IPS-NIHi7 (cell line): ENCODE measurements around the gene SELENOV.
"Not testable (repeated sequence)": the region's sequence is repeated elsewhere in the genome, so short reads cannot be mapped to it uniquely, and the experiment has no call there.

Experiments used
- DNase-seq: peaks from one replicate; pipeline ENCODE4 v3.0.0; 2012; ENCODE audit warnings: mixed read lengths; ENCODE audit errors: extremely low spot score

SELENOV gene

DNA sequence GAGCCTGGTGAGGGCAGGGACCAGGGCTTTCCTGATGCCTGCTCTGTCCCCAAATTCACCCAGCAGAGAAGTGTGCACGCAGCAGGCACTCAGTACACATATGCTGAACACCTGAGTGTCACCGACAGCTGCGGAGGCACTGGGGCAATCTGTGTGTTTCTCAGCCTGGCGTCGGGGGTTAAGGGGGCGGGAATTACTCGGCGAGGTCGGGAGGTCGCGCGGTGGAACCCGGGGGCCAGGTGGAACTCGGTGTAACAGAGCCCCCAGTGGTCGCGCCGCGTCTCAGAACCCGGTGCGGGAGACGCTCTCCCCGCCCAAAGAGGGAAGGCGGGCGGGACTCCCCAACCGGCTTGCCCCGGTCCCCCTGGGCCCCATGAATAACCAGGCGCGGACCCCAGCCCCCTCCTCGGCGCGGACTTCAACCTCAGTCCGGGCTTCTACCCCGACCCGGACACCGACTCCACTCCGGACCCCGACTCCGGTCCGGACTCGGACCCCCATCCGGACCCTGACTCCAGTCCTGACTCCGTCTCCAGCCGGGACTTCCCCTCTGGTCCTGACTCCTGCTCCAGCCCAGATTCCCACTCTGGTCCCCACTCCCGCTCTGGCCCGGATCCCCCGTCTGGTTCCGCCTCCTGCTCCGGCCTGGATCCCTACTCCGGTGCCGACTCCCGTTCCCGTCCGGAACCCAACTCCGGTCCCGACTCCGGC lies at the start of gene SELENOV:
SELENOV (plus strand) TSS at position 300 of the 711 bp plus-strand sequence; CDS start at position 374, 74 bp downstream.
- DNase-seq = peak; percentile 65

DNA sequence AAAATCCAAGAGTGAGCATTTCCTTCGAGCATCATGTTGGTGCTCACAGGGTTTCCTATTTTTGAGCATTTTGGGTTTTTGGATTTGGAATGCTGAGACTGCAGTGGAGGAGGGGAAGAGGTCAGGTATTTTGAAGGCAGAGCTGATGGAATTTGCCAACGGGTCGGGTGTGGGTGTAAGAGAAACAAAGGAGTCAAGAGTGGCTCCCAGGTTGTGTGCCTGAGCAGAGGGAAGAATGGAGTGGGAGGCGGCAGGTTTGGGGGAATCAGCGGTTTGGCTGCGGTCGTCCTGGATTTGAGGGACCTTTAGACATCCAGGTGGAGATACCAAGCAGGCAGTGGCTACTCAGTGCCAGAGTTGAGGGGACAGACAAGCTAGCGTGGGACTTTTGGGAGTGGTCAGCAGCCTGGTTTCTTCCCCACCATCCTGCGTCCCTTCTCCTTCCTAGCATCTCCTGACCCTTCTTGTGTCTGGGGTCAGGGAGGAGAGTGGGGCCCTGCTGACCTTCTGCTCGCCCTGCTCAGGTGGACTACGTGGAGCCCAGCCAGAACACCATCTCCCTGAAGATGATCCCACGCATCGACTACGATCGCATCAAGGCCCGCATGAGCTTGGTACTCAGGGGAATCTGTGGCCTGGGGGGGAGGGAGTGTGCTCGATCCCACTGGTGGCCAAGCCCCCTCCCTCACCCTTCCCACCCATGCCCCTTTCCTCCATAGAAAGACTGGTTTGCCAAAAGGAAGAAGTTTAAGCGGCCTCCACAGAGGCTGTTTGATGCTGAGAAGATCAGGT lies 48.8 kb upstream of the SELENOV start:
- no peak for DNase-seq

DNA sequence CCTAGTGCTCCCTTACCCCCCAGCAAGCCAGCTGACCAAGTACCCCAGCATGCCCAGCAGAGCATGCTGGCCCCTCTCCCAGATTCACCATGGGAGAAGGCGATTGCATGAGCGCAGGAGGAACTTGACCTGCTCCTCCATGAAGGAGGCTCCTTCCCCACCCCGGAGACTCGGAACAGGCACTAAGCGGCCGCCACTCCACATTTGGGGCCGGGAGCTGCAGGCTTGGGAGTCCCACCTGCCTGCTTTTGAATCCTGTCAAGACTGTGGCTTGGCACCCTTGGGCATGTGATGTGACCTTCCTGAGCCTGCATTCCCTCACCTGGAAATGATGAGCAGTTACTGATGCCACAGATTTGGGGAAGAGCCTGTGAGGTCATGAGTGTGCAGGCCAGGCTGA lies 47.0 kb upstream of the SELENOV start:
- DNase-seq = no peak

DNA sequence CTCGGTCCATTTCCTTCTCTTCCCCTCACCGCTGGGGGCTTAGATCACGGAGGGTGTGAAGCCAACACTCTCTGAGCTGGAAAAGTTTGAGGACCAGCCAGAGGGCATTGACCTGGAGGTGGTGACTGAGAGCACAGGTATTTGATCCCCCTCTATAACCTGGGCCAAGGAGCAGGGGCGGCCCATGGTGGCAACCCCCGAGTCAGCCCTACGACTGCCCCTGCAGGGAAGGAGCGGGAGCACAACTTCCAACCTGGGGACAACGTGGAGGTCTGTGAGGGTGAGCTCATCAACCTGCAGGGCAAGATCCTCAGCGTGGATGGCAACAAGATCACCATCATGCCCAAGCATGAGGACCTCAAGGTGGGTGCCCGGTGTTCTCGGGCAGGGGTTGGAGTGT lies 45.9 kb upstream of the SELENOV start:
- no peak for DNase-seq

DNA sequence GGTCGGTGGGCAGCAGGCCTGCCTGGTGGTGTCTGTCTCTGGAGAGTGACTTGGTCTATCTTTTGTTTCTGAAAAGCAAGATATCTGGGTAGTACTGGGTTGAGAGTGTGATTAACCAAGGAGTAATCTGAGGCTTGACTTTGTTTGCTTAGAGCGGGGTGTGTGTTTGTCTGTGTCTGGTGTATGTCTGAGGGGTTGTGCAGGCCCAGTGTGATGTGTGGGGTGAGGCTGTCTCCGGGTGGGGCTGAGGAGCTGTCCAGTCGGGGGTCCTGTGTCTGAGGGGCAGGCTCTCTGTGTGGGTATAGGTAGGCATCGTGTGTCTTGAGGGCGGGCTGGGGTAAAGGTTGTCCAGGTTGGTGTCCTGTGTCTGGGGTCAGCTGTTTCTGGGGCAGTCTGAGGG lies 45.4 kb upstream of the SELENOV start:
- no peak for DNase-seq

DNA sequence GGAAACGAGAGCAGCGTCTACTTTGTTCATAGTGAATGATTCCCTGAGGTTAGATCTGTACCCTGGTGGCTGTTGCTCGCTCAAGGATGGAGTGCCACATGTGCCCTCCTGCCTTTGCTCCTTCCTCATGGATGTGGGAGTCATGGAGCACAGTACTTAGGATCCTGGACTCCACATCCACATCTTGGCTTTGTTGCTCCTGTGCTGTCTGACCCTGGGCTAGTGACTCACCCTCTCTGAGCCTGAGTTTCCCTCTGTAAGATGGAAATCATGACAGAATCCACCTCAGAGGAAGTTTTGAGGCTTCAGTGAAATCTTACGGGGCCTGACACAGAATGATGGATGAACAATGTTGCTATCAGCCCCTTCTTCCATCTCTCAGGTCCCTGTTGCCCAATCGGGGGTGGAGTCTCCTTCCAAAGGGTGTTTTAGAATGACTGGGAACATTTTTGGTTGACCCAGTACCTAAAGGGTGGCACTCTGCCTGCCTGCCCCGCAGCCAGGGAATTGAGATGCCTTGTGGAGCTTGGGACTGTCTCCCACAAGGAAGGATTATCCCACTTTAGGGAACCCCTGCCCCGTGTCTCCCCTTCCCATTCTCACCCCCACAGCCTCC lies 44.1 kb upstream of the SELENOV start:
- no peak for DNase-seq

DNA sequence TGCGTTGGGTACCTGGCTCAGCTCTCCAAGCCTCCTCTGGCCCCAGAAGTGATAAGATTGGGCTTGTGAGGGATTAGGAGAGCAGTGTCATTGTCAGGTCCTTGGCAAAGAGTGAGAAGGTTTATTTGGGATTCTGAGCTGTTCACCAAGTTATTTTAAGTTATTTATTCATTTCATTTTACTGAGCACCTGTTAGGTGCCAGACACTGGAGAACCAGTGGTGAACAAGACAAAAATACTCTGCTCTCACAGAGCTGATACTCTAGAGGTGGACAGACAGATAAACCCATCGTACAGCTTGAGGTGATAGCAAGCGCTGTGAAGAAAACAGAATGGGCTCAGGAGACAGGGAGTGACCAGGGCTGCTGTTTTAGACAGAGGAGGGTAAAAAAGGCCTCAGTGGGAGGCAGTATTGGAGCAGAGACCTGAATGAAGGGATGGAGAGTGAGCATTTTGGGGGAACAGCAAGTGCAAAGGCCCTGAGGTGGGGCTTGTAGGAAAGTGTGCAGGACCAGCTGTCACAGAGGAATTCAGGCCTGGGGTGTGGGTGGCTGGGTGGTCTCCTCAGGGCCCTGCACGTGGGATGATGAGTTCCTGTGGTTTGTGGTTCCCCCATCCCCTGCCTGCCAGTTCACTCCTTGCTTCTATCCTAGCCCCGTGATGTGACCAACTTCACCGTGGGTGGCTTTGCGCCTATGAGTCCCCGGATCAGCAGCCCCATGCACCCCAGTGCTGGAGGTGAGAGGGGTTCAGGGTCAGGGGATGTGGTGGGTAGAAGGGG lies 43.0 kb upstream of the SELENOV start:
- no peak for DNase-seq

DNA sequence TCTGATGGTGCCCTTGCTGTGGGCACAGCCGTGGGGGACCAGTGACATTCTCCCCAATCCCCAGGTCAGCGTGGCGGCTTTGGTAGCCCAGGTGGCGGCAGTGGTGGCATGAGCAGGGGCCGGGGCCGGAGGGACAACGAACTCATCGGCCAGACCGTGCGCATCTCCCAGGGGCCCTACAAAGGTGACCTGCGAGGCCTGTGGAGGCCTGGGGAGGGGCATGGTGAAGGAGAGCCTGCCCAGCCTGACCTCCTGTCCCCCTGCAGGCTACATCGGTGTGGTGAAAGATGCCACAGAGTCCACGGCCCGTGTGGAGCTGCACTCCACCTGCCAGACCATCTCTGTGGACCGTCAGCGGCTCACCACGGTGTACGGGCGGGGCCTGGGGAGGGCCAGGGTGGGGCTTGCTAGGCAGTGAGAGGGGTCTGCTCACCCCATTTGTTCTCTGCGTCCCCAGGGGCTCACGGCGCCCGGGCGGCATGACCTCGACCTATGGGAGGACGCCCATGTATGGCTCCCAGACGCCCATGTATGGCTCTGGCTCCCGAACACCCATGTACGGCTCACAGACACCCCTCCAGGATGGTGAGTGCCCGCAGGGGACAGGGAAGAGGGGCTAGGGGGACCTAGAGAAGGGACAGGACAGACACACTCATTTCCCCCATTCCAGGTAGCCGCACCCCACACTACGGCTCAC lies 42.0 kb upstream of the SELENOV start:
- no peak for DNase-seq

DNA sequence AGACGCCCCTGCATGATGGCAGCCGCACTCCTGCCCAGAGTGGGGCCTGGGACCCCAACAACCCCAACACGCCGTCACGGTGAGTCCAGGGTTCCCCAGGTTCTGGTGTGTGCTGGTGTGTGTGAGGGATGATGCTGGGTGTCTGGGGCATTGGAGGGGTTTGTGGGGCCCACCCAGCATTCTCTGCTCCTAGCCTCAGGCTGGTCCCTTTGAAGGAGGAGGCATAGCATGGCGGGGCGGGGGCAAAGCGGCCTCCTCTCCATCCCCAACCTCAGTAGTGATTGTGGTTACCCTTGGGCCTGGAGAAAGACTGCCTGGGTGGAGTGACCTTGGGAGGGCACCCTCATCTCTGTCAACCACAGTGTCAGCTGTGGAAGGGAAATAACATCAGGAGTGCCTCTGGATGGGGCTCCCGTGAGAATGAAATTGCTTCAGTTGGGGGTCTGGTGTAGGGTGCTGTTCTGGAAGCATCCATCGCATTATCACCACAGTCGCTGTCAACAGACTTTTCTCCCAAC lies 41.4 kb upstream of the SELENOV start:
- no peak for DNase-seq

DNA sequence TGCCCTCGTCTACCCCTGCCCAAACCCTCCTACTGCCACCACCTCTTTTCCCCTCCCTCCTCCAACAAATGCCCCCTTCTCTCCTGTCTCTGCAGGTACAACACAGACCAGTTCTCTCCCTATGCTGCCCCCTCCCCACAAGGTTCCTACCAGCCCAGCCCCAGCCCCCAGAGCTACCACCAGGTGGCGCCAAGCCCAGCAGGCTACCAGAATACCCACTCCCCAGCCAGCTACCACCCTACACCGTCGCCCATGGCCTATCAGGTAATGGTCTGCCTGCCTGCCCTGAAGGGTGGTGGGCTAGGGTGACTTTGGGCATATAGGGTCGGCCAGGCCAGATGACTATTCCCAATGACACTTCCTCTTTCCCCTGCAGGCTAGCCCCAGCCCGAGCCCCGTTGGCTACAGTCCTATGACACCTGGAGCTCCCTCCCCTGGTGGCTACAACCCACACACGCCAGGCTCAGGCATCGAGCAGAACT lies 40.8 kb upstream of the SELENOV start:
- peak; percentile 92 for DNase-seq

DNA sequence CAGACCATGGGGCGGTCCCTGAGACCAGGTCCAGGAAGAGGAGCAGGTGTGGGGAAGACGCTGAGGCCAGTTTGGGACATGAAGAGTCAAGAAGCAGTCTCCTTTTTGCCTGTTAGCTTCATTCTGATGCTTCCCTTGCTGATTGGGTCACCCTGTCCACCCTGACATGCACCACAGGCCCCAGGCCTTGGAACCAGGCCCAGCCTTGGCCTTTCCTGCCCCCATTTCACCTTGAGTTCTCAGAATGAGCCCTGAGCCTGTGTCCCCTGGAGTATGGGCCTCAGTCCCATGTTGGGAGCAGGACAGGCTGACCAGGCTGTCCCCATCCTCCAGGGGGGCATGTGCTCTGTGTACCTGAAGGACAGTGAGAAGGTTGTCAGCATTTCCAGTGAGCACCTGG lies 39.2 kb upstream of the SELENOV start:
- no peak for DNase-seq

DNA sequence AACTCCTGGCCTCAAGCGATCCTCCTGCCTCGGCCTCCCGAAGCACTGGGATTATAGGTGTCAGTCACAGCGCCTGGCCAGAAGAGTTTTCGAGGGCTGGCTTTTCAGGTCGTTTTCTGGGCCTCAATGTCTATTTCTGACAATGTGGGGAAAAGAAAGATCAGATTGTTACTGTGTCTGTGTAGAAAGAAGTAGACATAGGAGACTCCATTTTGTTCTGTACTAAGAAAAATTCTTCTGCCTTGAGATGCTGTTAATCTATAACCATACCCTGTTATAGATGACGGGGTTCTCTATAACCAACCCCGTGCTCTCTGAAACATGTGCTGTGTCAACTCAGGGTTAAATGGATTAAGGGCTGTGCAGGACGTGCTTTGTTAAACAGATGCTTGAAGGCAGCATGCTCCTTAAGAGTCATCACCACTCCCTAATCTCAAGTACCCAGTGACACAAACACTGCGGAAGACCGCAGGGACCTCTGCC lies 35.6 kb upstream of the SELENOV start:
- not testable (repeated sequence) for DNase-seq

GRCh38 chr19:39479916-39480315 lies 35.0 kb upstream of the SELENOV start:
- no peak for DNase-seq

GRCh38 chr19:39480337-39481228 lies 34.4 kb upstream of the SELENOV start, which contains the start of gene TIMM50:
Gene TIMM50, plus strand, starts transcription at chr19:39480838. Its CDS starts 16 bp downstream, at chr19:39480854.
- peak; percentile 96 for DNase-seq

DNA sequence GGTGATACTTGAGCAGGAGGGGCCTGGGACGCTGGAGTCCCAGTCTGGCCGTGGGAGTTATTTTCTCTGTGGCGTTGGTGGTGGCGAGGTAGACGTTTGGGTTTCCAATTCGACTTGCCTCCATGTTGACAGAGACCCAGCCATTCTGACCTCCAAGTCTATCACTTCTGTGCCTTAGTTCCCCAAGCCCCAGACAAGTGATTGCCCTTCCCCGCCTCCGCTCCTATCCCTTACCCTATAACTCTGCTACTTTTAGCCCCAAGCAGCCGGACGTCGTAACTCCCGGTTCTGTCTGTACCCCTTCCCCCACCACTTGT lies 33.8 kb upstream of the SELENOV start:
- no peak for DNase-seq

DNA sequence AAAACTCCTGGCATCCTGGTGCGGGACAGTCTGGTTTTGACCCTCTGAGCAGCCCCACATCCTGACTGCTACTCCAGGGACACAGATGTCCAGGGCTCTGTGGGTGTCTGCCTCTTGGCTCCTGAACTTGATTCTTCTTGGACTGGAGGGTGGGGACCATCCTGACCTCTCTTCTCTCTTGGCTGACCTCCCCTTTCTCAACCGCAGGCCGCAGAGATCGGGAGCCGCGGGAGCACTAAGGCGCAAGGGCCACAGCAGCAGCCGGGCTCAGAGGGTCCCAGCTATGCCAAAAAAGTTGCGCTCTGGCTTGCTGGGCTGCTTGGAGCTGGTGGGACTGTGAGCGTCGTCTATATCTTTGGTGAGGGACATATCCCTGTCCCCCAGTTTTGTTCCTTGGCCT lies 33.3 kb upstream of the SELENOV start:
- no peak for DNase-seq

- DNase-seq = no peak
These were observed 31.8 kb upstream of the SELENOV start for GRCh38 chr19:39483141-39483540.

GRCh38 chr19:39489756-39490155 lies 25.2 kb upstream of the SELENOV start:
- DNase-seq = no peak

GRCh38 chr19:39492225-39492624 lies 22.7 kb upstream of the SELENOV start:
- DNase-seq = no peak

DNA sequence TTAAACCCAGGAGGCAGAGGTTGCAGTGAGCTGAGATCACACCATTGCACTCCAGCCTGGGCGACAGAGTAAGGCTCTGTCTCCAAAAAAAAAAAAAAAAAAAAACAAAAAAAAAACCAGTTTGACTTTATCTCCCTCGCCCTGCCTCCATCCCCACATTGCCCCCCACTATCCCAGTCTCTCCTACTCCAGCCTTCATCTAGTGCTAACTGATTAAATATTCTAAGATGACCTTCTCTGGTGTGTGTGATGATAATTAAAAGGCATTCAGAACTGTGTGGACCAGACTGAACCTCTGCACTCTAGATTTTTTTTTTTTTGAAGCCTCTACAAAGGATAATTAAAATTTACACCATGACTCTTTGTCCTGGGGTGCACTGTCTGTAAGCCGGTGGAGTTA lies 22.2 kb upstream of the SELENOV start:
- no peak for DNase-seq
